Subcutaneous adipose tissue (tissue), 4 donors: ENCODE results near the gene C4A. TPM values are rescaled to one million over a fixed set of nuclear protein-coding genes. Genes with fewer than 3 reads are reported as not detected.

Experiments
- CTCF ChIP-seq: fragments of 450-650 bp; IDR thresholded peaks from one replicate; pipeline ENCODE4 v1.5.1; 2016; ENCODE audit warnings: low read depth, mild to moderate bottlenecking, control low read depth, antibody characterized with exemption, moderate library complexity
- total RNA-seq, 4 donors: library from RNA; depleted of rRNA; stranded (reverse); fragments of >200 nt; gene quantifications; one replicate each; pipeline ENCODE4 v1.1.0, GENCODE V29; 2016

C4A gene
- total RNA-seq, 4 donors from 2014 or later = 5.1 to 17.2 (median 13.5) TPM

- TF ChIP-seq CTCF = no peak
These were observed 36.1 kb upstream of the C4A start, which contains the start of gene CFB for GRCh38 chr6:31945507-31946369. Gene CFB, plus strand, starts transcription at chr6:31946095. Its CDS starts 127 bp downstream, at chr6:31946222.

- TF ChIP-seq CTCF = no peak
These were observed 35.4 kb upstream of the C4A start for GRCh38 chr6:31946370-31946885.

- no peak for TF ChIP-seq CTCF
These were observed 34.7 kb upstream of the C4A start for GRCh38 chr6:31947070-31947675.

GRCh38 chr6:31947864-31948263, 34.0 kb upstream of the C4A start:
- TF ChIP-seq CTCF = no peak

- no peak for TF ChIP-seq CTCF
These were observed 33.6 kb upstream of the C4A start for GRCh38 chr6:31948306-31948705.

GRCh38 chr6:31948753-31949413, 33.0 kb upstream of the C4A start:
- no peak for TF ChIP-seq CTCF
